HK-2 (cell line): Measurements from ENCODE around the gene HMGCS2.
"Not testable (repeated sequence)": the region's sequence is repeated elsewhere in the genome, so short reads cannot be mapped to it uniquely, and the experiment has no call there.

Experiments used
- DNase-seq: peaks from one replicate; pipeline ENCODE4 v3.0.0-alpha.2; 2018; ENCODE audit not compliant: unreplicated experiment

The HMGCS2 gene

GRCh38 chr1:119790451-119791198 is 21.9 kb upstream of the HMGCS2 start:
- DNase-seq: no peak

DNA sequence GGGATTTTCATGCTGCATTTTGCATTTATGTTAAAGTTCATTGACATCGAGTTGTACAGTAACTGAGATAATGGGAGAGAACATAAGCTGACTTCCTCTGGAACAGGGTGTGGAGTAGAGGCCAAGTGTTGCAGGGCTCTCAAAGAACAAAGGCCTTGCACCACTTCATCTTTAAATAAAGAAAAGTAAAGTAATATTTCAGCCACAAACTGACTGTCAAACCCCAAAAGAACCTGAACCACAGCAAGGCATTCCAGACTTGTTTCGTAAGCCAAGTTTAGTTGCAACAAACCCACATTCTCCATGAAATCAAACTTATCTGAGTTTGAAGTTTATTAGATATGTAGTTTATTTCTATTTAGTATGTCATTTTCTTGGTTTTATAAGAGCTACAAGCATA is 19.1 kb upstream of the HMGCS2 start:
- no peak for DNase-seq

DNA sequence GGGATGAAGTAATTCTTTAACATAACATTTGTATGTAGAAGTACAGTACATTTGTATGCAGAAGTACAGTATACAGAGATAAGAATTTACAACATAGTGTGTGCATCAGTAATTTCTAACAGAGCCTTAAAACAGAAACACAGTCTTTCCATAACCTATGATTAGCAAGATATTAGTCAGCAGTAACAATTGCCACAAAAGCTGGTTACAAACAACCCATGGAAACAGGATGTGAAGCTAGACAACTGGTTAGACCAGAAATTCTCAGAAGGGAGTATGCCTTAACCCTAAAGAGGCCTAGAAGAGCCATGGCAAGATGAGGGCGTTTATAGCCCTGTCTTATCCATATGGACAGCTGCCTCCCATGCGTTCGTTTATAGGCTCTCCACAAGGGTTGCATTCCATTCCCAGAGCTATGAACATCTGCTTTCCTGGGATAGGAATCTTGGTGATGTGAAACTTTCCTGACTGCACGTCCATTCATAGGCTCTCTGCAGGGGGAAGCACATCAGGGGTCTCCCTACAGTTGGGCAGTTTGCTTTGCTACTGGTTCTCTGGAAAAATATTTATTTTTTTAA is 17.9 kb upstream of the HMGCS2 start:
- not testable (repeated sequence) for DNase-seq

GRCh38 chr1:119786046-119786445 is 17.3 kb upstream of the HMGCS2 start:
- DNase-seq: not testable (repeated sequence)

DNA sequence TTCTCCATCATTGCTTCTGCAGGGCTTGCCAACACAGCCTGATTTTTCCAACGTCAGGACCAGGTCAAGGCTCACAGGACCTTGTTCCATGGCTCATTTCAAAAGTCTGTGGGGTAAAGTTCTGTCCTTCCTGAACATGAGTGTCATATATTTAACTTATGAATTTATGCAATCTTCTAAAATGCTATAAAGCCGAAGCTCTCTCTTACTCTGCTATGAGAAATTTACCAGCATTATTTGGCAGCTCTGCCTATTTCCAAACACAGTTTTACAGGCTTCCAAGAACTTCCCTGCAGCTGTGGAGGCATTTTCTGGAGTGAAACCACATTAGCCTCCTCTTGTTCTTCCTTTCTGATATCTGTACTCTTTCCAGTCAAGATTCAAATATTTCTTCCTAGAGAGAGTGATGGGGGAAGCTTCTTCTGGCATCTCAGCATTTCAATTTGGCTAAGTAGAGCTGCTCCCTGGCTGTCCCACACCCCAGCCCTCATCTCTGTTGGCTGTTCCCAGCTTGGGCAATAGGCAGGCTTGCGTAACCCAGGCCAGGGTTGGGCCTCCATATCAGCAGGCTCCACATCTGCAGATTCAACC is 15.6 kb upstream of the HMGCS2 start:
- DNase-seq: no peak

DNA sequence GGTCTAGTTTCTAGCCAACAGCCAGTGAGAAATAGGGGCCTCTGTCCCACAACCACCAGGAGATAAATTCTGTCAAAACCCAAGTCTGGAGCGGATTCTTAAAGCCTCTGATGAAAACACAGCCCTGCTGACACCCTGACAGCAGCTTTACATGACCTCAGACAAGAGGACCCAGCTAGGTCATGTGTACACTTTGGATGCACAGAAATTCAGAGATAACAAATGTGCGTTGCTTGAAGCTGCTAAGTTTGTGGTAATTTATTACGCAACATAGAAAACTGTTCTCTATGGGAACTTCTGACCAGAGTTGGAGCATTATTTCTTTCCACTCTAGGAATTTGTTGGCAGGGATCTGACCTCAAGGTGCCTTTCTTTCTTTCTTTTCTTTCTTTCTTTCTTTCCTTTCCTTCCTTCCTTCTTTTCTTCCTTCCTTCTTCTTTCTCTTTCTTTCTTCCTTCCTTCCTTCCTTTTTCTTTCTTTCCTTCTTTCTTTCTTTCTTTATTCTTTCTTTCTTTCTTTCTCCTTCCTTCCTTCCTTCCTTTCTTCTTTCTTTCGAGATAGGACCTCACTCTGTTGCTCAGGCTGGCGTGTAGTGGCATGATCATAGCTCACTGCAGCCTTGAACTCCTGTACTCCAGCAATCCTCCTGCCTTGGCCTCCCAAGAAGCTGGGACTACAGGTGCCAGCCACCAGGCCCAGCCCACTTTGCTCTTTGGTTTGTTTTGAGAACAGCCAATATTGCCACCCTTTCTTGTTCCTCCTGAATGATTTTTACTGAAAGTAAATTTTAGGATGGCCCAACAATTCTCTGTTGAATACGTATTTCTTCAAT is 14.9 kb upstream of the HMGCS2 start:
- DNase-seq: no peak

GRCh38 chr1:119782631-119783325 is 14.1 kb upstream of the HMGCS2 start:
- no peak for DNase-seq

DNA sequence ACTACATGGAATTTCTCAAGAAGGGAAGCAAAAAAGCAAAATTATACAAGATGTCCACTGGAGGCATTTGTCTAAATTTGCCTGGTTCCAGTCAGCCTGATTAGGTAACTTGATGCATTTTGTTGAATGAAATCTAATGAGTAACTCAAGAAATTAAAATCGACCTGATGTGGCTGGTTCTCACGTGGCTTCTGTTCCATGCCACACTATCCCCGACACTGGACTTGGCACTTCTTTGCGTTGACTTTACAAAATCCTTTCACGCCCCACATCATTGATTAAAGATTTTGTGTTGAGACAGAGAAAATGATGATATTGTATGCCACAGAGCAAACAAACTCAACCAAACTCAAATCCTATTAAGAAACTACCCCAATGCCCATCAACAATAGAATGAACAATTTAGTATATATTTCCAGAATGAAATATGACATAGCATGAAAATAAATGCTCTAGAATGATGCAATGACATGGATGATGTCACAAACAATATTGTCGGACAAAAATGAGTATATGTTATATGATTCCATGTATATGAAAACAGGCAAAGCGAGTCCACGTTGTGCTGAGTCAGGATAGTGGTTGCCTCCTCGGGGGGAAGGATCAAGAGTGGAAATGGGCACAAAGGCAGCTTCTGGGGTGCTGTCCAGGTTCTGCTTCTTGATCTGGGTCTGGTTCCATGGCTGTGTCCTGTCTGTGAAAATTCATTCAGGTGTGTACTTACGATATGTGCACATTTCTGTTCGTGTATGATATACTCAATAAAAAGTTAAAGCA is 12.9 kb upstream of the HMGCS2 start:
- DNase-seq: no peak

DNA sequence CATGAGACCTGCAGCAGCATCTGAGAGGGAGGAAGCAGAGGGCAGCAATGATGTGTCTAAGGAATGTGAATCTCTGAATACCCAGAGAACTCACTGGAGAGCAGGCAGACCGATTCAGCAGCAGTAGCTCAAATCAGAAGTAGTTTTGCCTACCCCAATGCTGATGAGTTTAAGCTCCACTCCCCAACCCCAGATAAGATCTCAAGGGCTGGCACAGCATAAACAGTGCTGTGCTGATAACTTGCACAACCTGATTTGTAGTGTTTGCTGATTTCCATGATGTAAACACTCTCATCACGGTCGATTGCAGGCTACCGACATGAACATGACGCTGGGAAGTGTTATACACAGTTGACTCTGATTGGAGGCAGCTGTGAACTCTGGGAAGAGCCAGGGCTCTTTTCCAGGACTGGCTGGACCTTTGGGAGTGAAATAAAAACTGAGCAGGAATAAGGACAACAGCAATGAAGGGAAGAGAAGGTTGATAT is 11.2 kb upstream of the HMGCS2 start:
- no peak for DNase-seq

DNA sequence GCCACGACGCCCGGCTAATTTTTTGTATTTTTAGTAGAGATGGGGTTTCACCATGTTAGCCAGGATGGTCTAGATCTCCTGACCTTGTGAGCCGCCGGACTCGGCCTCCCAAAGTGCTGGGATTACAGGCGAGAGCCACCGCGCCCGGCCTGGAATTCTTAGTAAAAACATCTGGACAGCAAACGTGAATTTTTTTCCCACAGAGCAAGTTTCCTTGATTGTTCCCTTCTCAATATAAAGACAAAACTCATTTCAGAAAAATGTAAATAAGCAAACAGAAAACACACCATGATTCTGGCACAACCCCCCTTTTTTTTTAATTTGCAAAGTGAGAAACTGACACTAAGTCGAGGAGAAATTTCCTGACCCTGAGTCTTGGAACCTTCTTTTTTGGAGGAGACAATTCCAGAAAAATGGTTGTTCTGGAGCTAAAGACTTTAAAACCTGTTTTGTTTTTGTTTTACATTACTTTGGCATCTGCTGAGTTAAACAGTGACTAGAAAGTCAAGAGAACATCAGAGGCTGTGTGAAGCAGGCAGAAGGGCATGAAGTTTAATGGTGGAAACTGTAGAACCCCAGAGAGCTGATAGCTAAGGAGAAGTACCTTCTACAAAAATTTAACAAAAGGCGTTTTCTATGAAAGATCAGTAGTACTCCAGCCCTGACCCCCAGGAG is 10.3 kb upstream of the HMGCS2 start:
- DNase-seq: no peak

- no peak for DNase-seq
These were observed 9.7 kb upstream of the HMGCS2 start for GRCh38 chr1:119778359-119778758.

DNA sequence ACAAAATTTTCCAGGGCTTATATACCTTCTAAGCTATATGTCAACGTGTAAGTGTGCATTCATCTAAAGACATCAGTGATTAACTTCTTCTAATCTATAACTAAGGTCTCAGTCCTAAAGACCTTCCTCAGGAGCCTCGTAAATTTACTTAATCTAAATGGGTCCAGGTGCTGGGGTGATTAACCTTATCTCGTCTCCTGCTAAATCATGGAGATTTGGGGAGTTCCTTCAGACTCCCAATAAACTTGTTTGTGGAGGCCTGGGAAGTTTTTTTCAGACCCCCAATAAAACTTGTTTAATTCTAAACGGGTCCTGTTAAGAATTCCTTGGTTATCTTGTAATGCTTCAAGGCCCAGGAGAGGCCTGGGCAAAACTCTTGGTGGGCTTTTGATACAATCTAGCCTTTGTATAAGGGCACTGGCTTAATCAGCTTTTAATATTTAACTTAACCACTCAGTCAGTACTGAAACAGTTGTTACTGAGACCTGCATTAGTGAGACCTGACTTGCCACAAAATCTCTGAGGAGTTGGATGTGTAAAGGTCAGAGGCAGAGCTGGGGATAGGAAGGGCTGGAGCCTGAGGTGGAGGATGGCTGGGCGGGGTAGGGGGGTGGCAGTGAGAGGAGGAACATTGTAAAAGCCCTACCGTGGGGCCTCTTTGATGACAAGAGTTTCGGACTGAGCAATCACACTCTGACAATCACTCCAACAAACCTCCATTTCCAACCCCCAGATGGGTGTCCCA is 6.2 kb upstream of the HMGCS2 start:
- no peak for DNase-seq

DNA sequence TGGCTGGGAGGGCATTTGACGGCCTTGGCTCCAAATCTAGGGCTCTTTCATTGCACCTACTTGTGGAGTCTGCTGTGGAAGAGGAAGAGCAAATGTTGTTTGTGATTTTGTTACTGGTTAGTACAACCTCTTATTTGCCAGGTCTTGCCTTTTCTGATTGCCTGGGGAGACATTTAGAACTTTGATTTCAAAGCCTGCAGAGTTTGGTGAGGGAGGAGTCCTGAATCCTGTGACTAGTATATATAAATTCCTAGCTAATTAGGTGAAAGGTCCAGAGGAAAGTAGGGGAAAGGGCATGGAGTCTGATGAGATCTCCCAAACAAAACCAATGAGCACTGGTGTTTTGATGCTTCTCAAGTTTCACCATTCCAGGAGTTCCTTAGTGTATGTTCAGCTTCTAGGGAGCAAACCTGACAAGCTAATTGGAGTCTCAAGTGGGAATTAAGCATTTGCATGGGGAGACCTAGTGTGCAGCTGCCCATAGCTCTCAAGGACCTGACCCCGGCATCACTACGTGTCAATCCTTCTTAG is 5.1 kb upstream of the HMGCS2 start:
- no peak for DNase-seq

GRCh38 chr1:119772298-119772697 is 3.6 kb upstream of the HMGCS2 start:
- DNase-seq: no peak

DNA sequence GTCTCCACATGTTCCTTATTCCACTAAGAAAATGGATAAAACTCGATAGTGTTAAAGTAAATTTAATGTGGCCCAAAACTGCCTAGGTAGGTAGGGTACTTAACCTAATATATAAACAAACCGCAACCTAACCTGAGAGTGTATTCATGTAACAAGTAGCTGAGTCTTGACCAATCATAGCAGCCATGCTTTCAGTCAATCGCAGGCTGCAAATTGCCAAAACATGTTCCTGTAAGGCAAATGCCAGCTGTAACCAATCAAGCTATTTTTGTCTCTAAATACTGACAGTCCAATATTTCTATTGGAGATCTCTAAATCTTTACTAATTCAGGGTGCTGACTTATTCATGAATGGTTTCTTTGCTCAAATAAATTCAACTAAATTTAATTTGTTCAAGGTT is 3.1 kb upstream of the HMGCS2 start:
- DNase-seq: no peak

GRCh38 chr1:119771016-119771415 is 2.3 kb upstream of the HMGCS2 start:
- no peak for DNase-seq

GRCh38 chr1:119767486-119767885 is 1.2 kb downstream of the HMGCS2 start:
- DNase-seq: no peak

- no peak for DNase-seq
These were observed 2.3 kb downstream of the HMGCS2 start for GRCh38 chr1:119766374-119766794.

DNA sequence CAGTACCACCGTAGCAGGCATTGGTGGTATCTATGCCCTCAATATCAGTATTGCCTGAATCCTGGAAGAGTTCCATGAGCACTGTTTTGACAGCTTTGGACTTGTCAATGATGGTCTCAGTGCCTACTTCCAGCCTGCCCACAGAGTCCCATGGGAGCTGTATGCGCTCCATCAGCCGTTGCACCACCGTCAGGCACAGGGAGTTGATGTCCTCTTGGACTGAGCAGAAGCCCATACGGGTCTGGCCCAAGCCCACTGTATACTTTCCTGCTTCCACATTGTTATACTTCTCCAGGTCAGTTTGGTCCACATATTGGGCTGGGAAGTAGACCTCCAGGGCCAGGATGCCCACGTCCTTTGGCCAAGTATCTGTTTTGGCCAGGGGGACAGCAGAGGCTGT is 4.5 kb downstream of the HMGCS2 start:
- DNase-seq: no peak
